B cell (primary cell): ENCODE results near the gene SLC9C1.

ENCODE experiments used
- EZH2 ChIP-seq: IDR thresholded peaks from 2 replicates; pipeline ENCODE4 v1.6.1; 2012; ENCODE audit warnings: borderline replicate concordance, low read depth, mild to moderate bottlenecking, moderate library complexity, low read length; ENCODE audit not compliant: insufficient read depth, poor library complexity, severe bottlenecking
- TF ChIP-seq, protein P1 (sequence below): fragments of 200-600 bp; IDR thresholded peaks from one replicate; pipeline ENCODE4 v1.8.0; 2022; ENCODE audit warnings: antibody characterized with exemption, mild to moderate bottlenecking

DNA sequence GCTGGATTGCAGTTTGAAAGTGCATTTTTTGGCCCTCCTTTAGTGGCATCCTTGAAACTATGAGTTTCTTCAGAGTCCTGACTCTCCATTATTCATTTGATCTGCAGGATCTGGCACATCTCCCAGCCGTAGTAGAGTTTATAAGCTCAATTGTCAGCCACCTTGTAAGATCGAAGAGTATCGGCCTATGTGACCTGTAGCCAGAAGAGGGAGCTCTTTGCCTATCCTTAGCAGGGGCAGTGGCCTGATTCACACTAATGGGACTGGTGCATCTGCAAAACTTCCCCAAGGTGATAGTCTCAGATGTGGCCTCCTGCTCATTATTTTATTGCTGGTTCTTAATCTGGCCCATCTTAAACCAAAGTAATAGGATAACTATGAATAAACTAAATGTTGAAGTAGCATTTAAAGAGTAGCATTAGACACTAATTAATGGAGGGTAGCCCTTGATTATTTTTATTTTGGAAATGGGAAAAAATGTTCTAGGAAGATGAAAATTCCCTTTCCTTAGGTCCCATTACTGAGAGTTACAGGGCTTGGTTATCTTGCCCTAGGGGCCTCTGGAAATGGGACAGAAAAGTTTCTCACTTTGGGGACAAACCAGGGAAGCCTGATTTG, 182.1 kb downstream of the SLC9C1 start:
- TF ChIP-seq, protein P1, sequence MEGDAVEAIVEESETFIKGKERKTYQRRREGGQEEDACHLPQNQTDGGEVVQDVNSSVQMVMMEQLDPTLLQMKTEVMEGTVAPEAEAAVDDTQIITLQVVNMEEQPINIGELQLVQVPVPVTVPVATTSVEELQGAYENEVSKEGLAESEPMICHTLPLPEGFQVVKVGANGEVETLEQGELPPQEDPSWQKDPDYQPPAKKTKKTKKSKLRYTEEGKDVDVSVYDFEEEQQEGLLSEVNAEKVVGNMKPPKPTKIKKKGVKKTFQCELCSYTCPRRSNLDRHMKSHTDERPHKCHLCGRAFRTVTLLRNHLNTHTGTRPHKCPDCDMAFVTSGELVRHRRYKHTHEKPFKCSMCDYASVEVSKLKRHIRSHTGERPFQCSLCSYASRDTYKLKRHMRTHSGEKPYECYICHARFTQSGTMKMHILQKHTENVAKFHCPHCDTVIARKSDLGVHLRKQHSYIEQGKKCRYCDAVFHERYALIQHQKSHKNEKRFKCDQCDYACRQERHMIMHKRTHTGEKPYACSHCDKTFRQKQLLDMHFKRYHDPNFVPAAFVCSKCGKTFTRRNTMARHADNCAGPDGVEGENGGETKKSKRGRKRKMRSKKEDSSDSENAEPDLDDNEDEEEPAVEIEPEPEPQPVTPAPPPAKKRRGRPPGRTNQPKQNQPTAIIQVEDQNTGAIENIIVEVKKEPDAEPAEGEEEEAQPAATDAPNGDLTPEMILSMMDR: peak; percentile 92
- TF ChIP-seq EZH2: no peak
